SK-N-SH (cell line): Measurements from ENCODE around the gene TTC23. TPM values are rescaled to one million over a fixed set of nuclear protein-coding genes. Genes with fewer than 3 reads are reported as not detected.

Experiments used
- CTCF ChIA-PET: fragments of 300-600, 350-600 bp; formaldehyde crosslinking; extraction: SDS; loops from one replicate; lab custom pipeline; 2021; lab: Yijun Ruan, JAX
- POLR2A ChIA-PET: fragments of 350-600 bp; sonication (Branson Sonifier 250); formaldehyde crosslinking; extraction: SDS; loops from one replicate; lab custom pipeline; 2020; ENCODE audit warnings: antibody characterized with exemption, inconsistent platforms; lab: Yijun Ruan, JAX
- DNase-seq: peaks from one replicate; pipeline ENCODE4 v3.0.0; 2012
- H2AFZ ChIP-seq: fragments of 200-600 bp; sonication (generic); 2 replicates; pipeline ENCODE4 v1.8.1; 2016; ENCODE audit warnings: antibody characterized with exemption, mild to moderate bottlenecking, low read depth
- H3F3A ChIP-seq: fragments of 200-600 bp; sonication (generic); replicated peaks from 2 replicates; pipeline ENCODE3; 2016; ENCODE audit warnings: antibody characterized with exemption, mild to moderate bottlenecking; ENCODE audit not compliant: insufficient read depth
- H3K27ac ChIP-seq, 2 experiments: fragments of 200-500 bp in 1 of 2; fragments of 200-600 bp in 1 of 2; sonication (Bioruptor generic) in 1 of 2; sonication (generic), shearing (Covaris generic) in 1 of 2; 2 replicates each; pipeline versions ENCODE4 v1.5.1 to v1.6.1; 2014 to 2016; ENCODE audit warnings: low read depth in 2 of 2, inconsistent platforms in 1 of 2, low read length in 1 of 2, mild to moderate bottlenecking in 1 of 2, mixed read lengths in 1 of 2
- H3K27me3 ChIP-seq: fragments of 200-600 bp; sonication (generic), shearing (Covaris generic); 2 replicates; pipeline ENCODE4 v1.6.1; 2016; ENCODE audit warnings: mixed run types; ENCODE audit not compliant: insufficient read depth
- H3K36me3 ChIP-seq, 2 experiments: fragments of 200-500 bp in 1 of 2; fragments of 200-600 bp in 1 of 2; sonication (Bioruptor generic) in 1 of 2; sonication (generic) in 1 of 2; replicated peaks in 1 of 2; 2 replicates each; pipeline versions ENCODE3 to v1.5.1; 2014 to 2016; ENCODE audit warnings: low read length in 1 of 2, mild to moderate bottlenecking in 1 of 2; ENCODE audit not compliant: insufficient read depth in 2 of 2, control insufficient read depth in 1 of 2
- H3K4me1 ChIP-seq, 2 experiments: fragments of 200-500 bp in 1 of 2; fragments of 200-600 bp in 1 of 2; sonication (Bioruptor generic) in 1 of 2; sonication (generic), shearing (Covaris generic) in 1 of 2; 2 replicates each; pipeline versions ENCODE4 v1.5.1 to v1.6.1; 2014 to 2016; ENCODE audit warnings: low read depth in 1 of 2, low read length in 1 of 2, mixed run types in 1 of 2; ENCODE audit not compliant: insufficient read depth in 2 of 2, control insufficient read depth in 1 of 2
- H3K4me2 ChIP-seq: fragments of 200-600 bp; sonication (generic), shearing (Covaris generic); 2 replicates; pipeline ENCODE4 v1.6.1; 2017; ENCODE audit warnings: mixed run types
- H3K4me3 ChIP-seq, 2 experiments: fragments of 200-500 bp in 1 of 2; fragments of 200-600 bp in 1 of 2; sonication (Bioruptor generic) in 1 of 2; sonication (generic), shearing (Covaris generic) in 1 of 2; 2 replicates each; pipeline versions ENCODE4 v1.5.1 to v1.8.1; 2014 to 2016; ENCODE audit warnings: low read depth in 2 of 2, inconsistent platforms in 1 of 2, low read length in 1 of 2, mild to moderate bottlenecking in 1 of 2, mixed read lengths in 1 of 2, moderate library complexity in 1 of 2
- H3K79me2 ChIP-seq: fragments of 200-600 bp; sonication (generic); 2 replicates; pipeline ENCODE4 v1.8.1; 2017; ENCODE audit warnings: mild to moderate bottlenecking; ENCODE audit not compliant: insufficient read depth
- H3K9ac ChIP-seq: fragments of 200-600 bp; sonication (generic); 2 replicates; pipeline ENCODE4 v1.6.1; 2017; ENCODE audit warnings: mixed run types
- H3K9me2 ChIP-seq: fragments of 200-600 bp; sonication (generic); 2 replicates; pipeline ENCODE4 v1.6.1; 2017; ENCODE audit warnings: mixed run types
- H3K9me3 ChIP-seq: fragments of 200-600 bp; sonication (generic); 2 replicates; pipeline ENCODE4 v1.6.1; 2017; ENCODE audit warnings: mixed run types, mild to moderate bottlenecking, moderate library complexity
- H4K20me1 ChIP-seq: fragments of 200-600 bp; sonication (generic); 2 replicates; pipeline ENCODE4 v1.6.1; 2017; ENCODE audit warnings: mild to moderate bottlenecking, mixed run types; ENCODE audit not compliant: insufficient read depth
- EP300 ChIP-seq, 2 experiments: IDR thresholded peaks; 2 replicates each; pipeline versions ENCODE4 v1.4.0 to v1.6.1; 2012; ENCODE audit warnings: borderline replicate concordance in 1 of 2, low read depth in 1 of 2, low read length in 1 of 2
- FOXJ3 ChIP-seq: sonication (generic); formaldehyde crosslinking; IDR thresholded peaks from 2 replicates; pipeline ENCODE4 v1.5.1; 2020; ENCODE audit warnings: mild to moderate bottlenecking, missing genetic modification reagents
- FOXM1 ChIP-seq: IDR thresholded peaks from 2 replicates; pipeline ENCODE4 v1.4.0; 2012; ENCODE audit warnings: low read depth, mild to moderate bottlenecking
- IRF3 ChIP-seq: fragments of 150-350 bp; IDR thresholded peaks from 2 replicates; pipeline ENCODE4 v1.6.1; 2016; ENCODE audit warnings: mild to moderate bottlenecking, low read depth, low read length
- JUND ChIP-seq: IDR thresholded peaks from 2 replicates; pipeline ENCODE4 v1.4.0; 2012
- MAX ChIP-seq: IDR thresholded peaks from 2 replicates; pipeline ENCODE4 v1.4.0; 2012; ENCODE audit warnings: low read depth
- NRF1 ChIP-seq: IDR thresholded peaks from 2 replicates; pipeline ENCODE4 v1.6.1; 2012; ENCODE audit warnings: low read depth, mild to moderate bottlenecking, low read length
- POLR2AphosphoS5 ChIP-seq: IDR thresholded peaks from 2 replicates; pipeline ENCODE4 v1.6.1; 2012; ENCODE audit warnings: low read depth, low read length
- RFX5 ChIP-seq: IDR thresholded peaks from 2 replicates; pipeline ENCODE4 v1.6.1; 2012; ENCODE audit warnings: mild to moderate bottlenecking, improper control_type of control experiment, low read length
- SIN3A ChIP-seq: IDR thresholded peaks from 2 replicates; pipeline ENCODE4 v1.6.1; 2012; ENCODE audit warnings: low read depth, mild to moderate bottlenecking, low read length, moderate library complexity, borderline replicate concordance
- SMC3 ChIP-seq: IDR thresholded peaks from 2 replicates; pipeline ENCODE4 v1.6.1; 2012; ENCODE audit warnings: low read depth, low read length, improper control_type of control experiment
- TAF1 ChIP-seq: IDR thresholded peaks from 2 replicates; pipeline ENCODE4 v1.6.1; 2012; ENCODE audit warnings: low read depth, mild to moderate bottlenecking, low read length, moderate library complexity, borderline replicate concordance
- TCF12 ChIP-seq: IDR thresholded peaks from 2 replicates; pipeline ENCODE4 v1.4.0; 2012
- USF2 ChIP-seq: fragments of 150-350 bp; IDR thresholded peaks from 2 replicates; pipeline ENCODE4 v1.6.1; 2017; ENCODE audit warnings: antibody characterized with exemption, low read length, low read depth, borderline replicate concordance
- ZBTB33 ChIP-seq: IDR thresholded peaks from 2 replicates; pipeline ENCODE4 v1.4.0; 2012; ENCODE audit warnings: low read depth, borderline replicate concordance
- WGBS: methylation state at CpG from one replicate; pipeline ENCODE4 v1.1.6; 2017; ENCODE audit warnings: low lambda C conversion rate; 5-methylcytosine and 5-hydroxymethylcytosine counted together
- polyA plus RNA-seq, 3 experiments: library from polyadenylated mRNA; depleted of rRNA; stranded (reverse); fragments of >200 nt; gene quantifications; 2 replicates each; pipeline ENCODE4 v1.2.3, GENCODE V29; 2012

TTC23 gene
- 0.79 and 0.91 TPM in 2 replicates for polyA plus RNA-seq (2012; rRNA removed)
- polyA plus RNA-seq (2012; cell fraction: cytosol; rRNA removed): 1.0 and 1.3 TPM in 2 replicates
- polyA plus RNA-seq (2012; cell fraction: nucleus; rRNA removed): 2.1 and 3.3 TPM in 2 replicates

GRCh38 chr15:99249270-99249841, at the start of gene TTC23:
TTC23 (minus strand) TSS chr15:99249581; CDS start chr15:99228712, 20,869 bp downstream.
- Histone ChIP-seq H3K9me3 (no peaks in the 10 kb centered on the region), H3F3A (peaks cover 7% of the 10 kb centered on the region), H3K9ac (peak within 1 kb of the TSS; percentile 92), H3K4me1 (peaks cover 8 to 18% of the 10 kb centered on the region in 2 experiments; a peak in 3 of 4 replicates), H4K20me1 (no peaks in the 10 kb centered on the region), H3K79me2 (no peaks in the 10 kb centered on the region), H3K27me3 (no peaks in the 10 kb centered on the region), H3K4me2 (peak within 1 kb of the TSS; percentile 84), H3K36me3 (peaks cover 0 to 3% of the 10 kb centered on the region in 2 experiments), H3K27ac (peak within 1 kb of the TSS; percentile 86 to 94; a peak in 2 of 4 replicates), H2AFZ (peak within 1 kb of the TSS; percentile 89), H3K9me2 (no peaks in the 10 kb centered on the region)
- ChIA-PET POLR2A (no interaction called here), CTCF (interaction anchor here (0.9 kb wide), 1 partner anchor 468 kb away, joined by 3 read pairs; no protein-coding TSS in a partner anchor)
- WGBS: 84% methylated on average over 14 of the region's 14 CpGs
- no peak for DNase-seq
- no peak for TF ChIP-seq TCF12
- no peak for TF ChIP-seq MAX
- no peak for TF ChIP-seq RFX5
- TF ChIP-seq FOXJ3 (CRISPR knock-in tag): no peak
- TF ChIP-seq EP300 (IDR thresholded peaks at IDR 0.05; ENCODE audit: borderline replicate concordance in 1 of 2, low read depth in 1 of 2, low read length in 1 of 2): no peak
- no peak for TF ChIP-seq JUND
- no peak for TF ChIP-seq ZBTB33
- TF ChIP-seq FOXM1: no peak
- TF ChIP-seq NRF1: no peak
- no peak for TF ChIP-seq IRF3
- TF ChIP-seq SMC3: no peak
- TF ChIP-seq USF2: no peak
- no peak for TF ChIP-seq SIN3A
- no peak for TF ChIP-seq TAF1
- no peak for TF ChIP-seq POLR2AphosphoS5
- TF ChIP-seq, all 33 proteins: peak for 0
- peak within 1 kb of the TSS; percentile 83 to 92 for H3K4me3 ChIP-seq
